K562 (cell line): ENCODE data around the gene PHF21A. TPM values are rescaled to one million over a fixed set of nuclear protein-coding genes. Genes with fewer than 3 reads are reported as not detected.

ENCODE experiments used
- ATAC-seq: fragments of 200-7000 bp; cut with Tn5 transposase; 3 replicates; pipeline ENCODE4 v1.9.1; 2020; ENCODE audit warnings: moderate library complexity
- BruUV-seq: library from RNA; stranded (reverse); fragments of 400-500 nt; replicated peaks from 2 replicates; lab custom pipeline; 2021; lab: Mats Ljungman, UMichigan
- CTCF ChIA-PET: fragments of 300-600 bp; formaldehyde crosslinking; extraction: SDS; loops from one replicate; lab custom pipeline; 2021; ENCODE audit warnings: low intra/inter-chr PET ratio; lab: Yijun Ruan, JAX
- POLR2A ChIA-PET: fragments of 300-600, 350-650 bp; sonication (Branson Sonifier 250); formaldehyde crosslinking; extraction: SDS; loops from one replicate; lab custom pipeline; 2021; ENCODE audit warnings: antibody characterized with exemption, inconsistent platforms; lab: Yijun Ruan, JAX
- DNase-seq, 4 experiments: peaks; one replicate each; pipeline versions ENCODE4 v3.0.0 to v3.0.0-alpha.2; 2011 to 2018; ENCODE audit warnings: low spot score in 3 of 4, mixed read lengths in 3 of 4; ENCODE audit errors: extremely low read depth in 1 of 4
- FAIRE-seq: peaks from 2 replicates; lab custom pipeline; 2011; peaks lifted over from hg19 to GRCh38; lab: Jason Lieb, UNC
- H2AFZ ChIP-seq: 2 replicates; pipeline ENCODE4 v1.6.0; 2011; ENCODE audit warnings: low read depth, low read length, control low read depth, inconsistent platforms
- H3K27ac ChIP-seq: fragments of 200-600 bp; 3 replicates; pipeline ENCODE4 v1.8.0; 2011; ENCODE audit warnings: low read depth, mild to moderate bottlenecking, control low read depth, inconsistent platforms, low read length, moderate library complexity, mixed read lengths; ENCODE audit errors: extremely low read depth
- H3K27me3 ChIP-seq, 2 experiments: fragments of 300-600 bp in 1 of 2; 2 replicates in 1 of 2; 3 replicates in 1 of 2; pipeline versions ENCODE4 v1.6.0 to v1.8.0; 2011; ENCODE audit warnings: inconsistent platforms in 2 of 2, low read length in 2 of 2, mild to moderate bottlenecking in 1 of 2, mixed read lengths in 1 of 2, moderate library complexity in 1 of 2; ENCODE audit not compliant: control insufficient read depth in 2 of 2, insufficient read depth in 2 of 2
- H3K36me3 ChIP-seq: fragments of 300-600 bp; 3 replicates; pipeline ENCODE4 v1.8.0; 2011; ENCODE audit warnings: mild to moderate bottlenecking, low read length, inconsistent platforms; ENCODE audit not compliant: control insufficient read depth, insufficient read depth
- H3K4me1 ChIP-seq, 2 experiments: fragments of 200-600 bp in 1 of 2; replicated peaks in 1 of 2; 2 replicates in 1 of 2; 3 replicates in 1 of 2; pipeline versions ENCODE4 v1.5.1 to v1.8.0; 2011; ENCODE audit warnings: inconsistent platforms in 2 of 2, low read length in 2 of 2, mild to moderate bottlenecking in 1 of 2, mixed read lengths in 1 of 2, moderate library complexity in 1 of 2; ENCODE audit not compliant: control insufficient read depth in 2 of 2, insufficient read depth in 2 of 2
- H3K4me2 ChIP-seq: 2 replicates; pipeline ENCODE4 v1.6.1; 2011; ENCODE audit warnings: low read length, control low read depth, inconsistent platforms, mixed read lengths; ENCODE audit not compliant: insufficient read depth
- H3K4me3 ChIP-seq: fragments of 200-600 bp; sonication (generic), shearing (Covaris generic); 2 replicates; pipeline ENCODE4 v1.5.1; 2016; ENCODE audit warnings: control low read depth, inconsistent platforms
- H3K79me2 ChIP-seq: fragments of 200-600 bp; 3 replicates; pipeline ENCODE4 v1.8.0; 2011; ENCODE audit warnings: low read length, inconsistent platforms; ENCODE audit not compliant: control insufficient read depth, insufficient read depth
- H3K9ac ChIP-seq, 2 experiments: 2 replicates each; pipeline versions ENCODE4 v1.6.0 to v1.6.1; 2011; ENCODE audit warnings: low read depth in 2 of 2, low read length in 2 of 2, control low read depth in 1 of 2, inconsistent platforms in 1 of 2, mild to moderate bottlenecking in 1 of 2, mixed read lengths in 1 of 2; ENCODE audit not compliant: insufficient read depth in 1 of 2
- H3K9me1 ChIP-seq: one replicate; pipeline ENCODE4 v1.6.0; 2011; ENCODE audit warnings: inconsistent platforms, mild to moderate bottlenecking, low read length, moderate library complexity; ENCODE audit not compliant: control insufficient read depth, insufficient read depth
- H3K9me3 ChIP-seq: replicated peaks from 2 replicates; pipeline ENCODE4 v1.5.1; 2011; ENCODE audit warnings: low read depth, low read length, inconsistent platforms; ENCODE audit not compliant: control insufficient read depth, insufficient read depth
- H4K20me1 ChIP-seq: replicated peaks from 2 replicates; pipeline ENCODE4 v1.6.1; 2011; ENCODE audit warnings: low read length, inconsistent platforms, mixed read lengths; ENCODE audit not compliant: control insufficient read depth, insufficient read depth
- AFF1 ChIP-seq, 2 experiments: fragments of 450-650 bp; IDR thresholded peaks; 2 replicates each; pipeline ENCODE4 v1.6.1; 2018; ENCODE audit warnings: mild to moderate bottlenecking in 2 of 2, low read depth in 1 of 2; ENCODE audit not compliant: partially characterized antibody in 2 of 2
- FOXK2 ChIP-seq, 2 experiments: fragments of 450-650 bp; IDR thresholded peaks in 1 of 2; conservative IDR thresholded peaks in 1 of 2; 2 replicates each; pipeline ENCODE4 v1.6.1; 2016; ENCODE audit warnings: low read depth in 2 of 2, mild to moderate bottlenecking in 1 of 2
- MYNN ChIP-seq, 2 experiments: sonication (generic); formaldehyde crosslinking in 1 of 2; IDR thresholded peaks; 2 replicates each; pipeline versions ENCODE4 v1.5.0 to v1.6.1; 2016 to 2020; ENCODE audit warnings: antibody characterized with exemption in 1 of 2, missing genetic modification reagents in 1 of 2
- PPARD ChIP-seq: fragments of 250-450 bp; sonication (Bioruptor Pico); IDR thresholded peaks from 2 replicates; pipeline ENCODE4 v1.8.0; 2022; ENCODE audit warnings: inconsistent platforms, mild to moderate bottlenecking, moderate library complexity
- SMARCE1 ChIP-seq: fragments of 450-650 bp; IDR thresholded peaks from 2 replicates; pipeline ENCODE4 v1.7.1; 2016; ENCODE audit warnings: mild to moderate bottlenecking
- TRIM24 ChIP-seq, 2 experiments: fragments of 450-650 bp; IDR thresholded peaks; 2 replicates each; pipeline ENCODE4 v1.6.1; 2016
- ZMIZ1 ChIP-seq, 2 experiments: fragments of 150-350 bp in 1 of 2; IDR thresholded peaks; 2 replicates each; pipeline ENCODE4 v1.6.1; 2012 to 2016; ENCODE audit warnings: low read depth in 2 of 2, low read length in 2 of 2, mild to moderate bottlenecking in 1 of 2, moderate library complexity in 1 of 2
- WGBS: fragments of 100-300 bp; shearing (Covaris generic); methylation state at CpG from one replicate; pipeline ENCODE4 v1.1.6; 2016; ENCODE audit warnings: low coverage, mixed read lengths; ENCODE audit not compliant: insufficient coverage; ENCODE audit errors: missing lambda C conversion rate; 5-methylcytosine and 5-hydroxymethylcytosine counted together
- in situ Hi-C: fragments of 300-500 bp; cut with MboI; formaldehyde crosslinking; loops from 4 replicates; pipeline ENCODE4 v1.15.0; 2018; ENCODE audit warnings: inconsistent platforms, mixed read lengths
- intact Hi-C: fragments of 100-400 bp; cut with micrococcal nuclease; formaldehyde crosslinking; loops from 2 replicates; pipeline ENCODE4 v1.14.2; 2022
- polyA plus RNA-seq, 8 experiments: library from polyadenylated mRNA; depleted of rRNA in 4 of 8; stranded (reverse) in 5 of 8; unstranded in 3 of 8; fragments of >200 nt; fragmentation: Nextera tagmentation in 2 of 8; fragmentation: Illumina TruSeq in 1 of 8; extraction: Ambion mirVana in 2 of 8; extraction: Trizol in 1 of 8; gene quantifications; 2 replicates each; pipeline versions ENCODE4 v1.2.1 to v1.2.3, GENCODE V29; 2011 to 2014; ENCODE audit warnings: inconsistent platforms in 1 of 8, missing spikeins in 1 of 8
- total RNA-seq, 7 experiments: library from RNA; depleted of rRNA in 6 of 7; stranded (reverse); fragments of >200 nt in 6 of 7; fragmentation: Illumina TruSeq in 2 of 7; extraction: Trizol in 2 of 7; gene quantifications; 2 replicates each; pipeline versions ENCODE4 v1.2.1 to v1.2.3, GENCODE V29; 2011 to 2021; ENCODE audit warnings: low replicate concordance in 1 of 7
- TF ChIP-seq, protein P1 (sequence below): fragments of 450-650 bp; IDR thresholded peaks from 2 replicates; pipeline ENCODE4 v1.6.1; 2017; ENCODE audit warnings: antibody characterized with exemption, mild to moderate bottlenecking

PHF21A gene
- total and polyA plus RNA-seq, 9 of the 15 experiments (the other 6 are each of a cell fraction or from before 2014, with no cell fraction given), result 1.5 to 32.4 (median 10.7) TPM

DNA sequence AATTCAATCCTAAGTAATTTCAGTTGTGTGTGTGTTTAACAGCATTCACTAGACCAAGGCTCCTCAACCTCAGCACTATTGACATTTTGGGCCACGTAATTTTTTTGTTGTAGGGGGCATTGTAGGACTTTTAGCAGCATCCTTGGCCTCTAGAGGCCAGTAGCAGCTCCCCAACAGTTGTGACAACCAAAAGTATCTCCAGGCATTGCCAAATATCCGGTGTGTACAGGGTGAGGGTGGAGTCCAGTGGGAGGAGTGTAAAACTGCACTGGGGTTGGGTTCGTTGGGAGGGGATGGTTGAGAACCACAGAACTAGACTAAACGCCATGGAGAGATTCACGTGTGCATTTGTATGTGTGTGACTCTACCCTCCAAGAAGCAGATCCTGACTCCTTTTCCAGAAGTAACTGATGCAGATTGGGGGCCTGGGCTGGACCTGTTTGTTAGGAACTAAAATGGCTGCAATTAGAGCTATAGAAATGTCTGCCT lies 5.9 kb upstream of the PHF21A start:
- peak overlapping the region; percentile 78 for H2AFZ ChIP-seq
- CTCF ChIA-PET, result no interaction called here
- peak; percentile 99 for ATAC-seq
- peak overlapping the region; percentile 54 for H3K4me2 ChIP-seq
- DNase-seq, result peak; percentile 63 to 93 (median 78)
- H3K9me3 ChIP-seq, result no peaks in the 10 kb centered on the region
- POLR2A ChIA-PET, result interaction anchor here (0.9 to 1.1 kb wide), 3 partner anchors 132 to 157 kb away, joined by 3 to 4 read pairs (median 3); no protein-coding TSS in a partner anchor
- no TSS peak for BruUV-seq
- intact Hi-C loops, result loop anchor here (1.0 kb wide), 1 partner anchor 110 kb away; no protein-coding TSS in a partner anchor
- no peaks in the 10 kb centered on the region for H3K9me1 ChIP-seq
- H3K79me2 ChIP-seq, result peaks cover 5% of the 10 kb centered on the region; the same call in 1 of the 3 replicates
- no peaks in the 10 kb centered on the region; the same call in 2 of the 3 replicates for H3K36me3 ChIP-seq
- no peak overlapping the region for H3K4me3 ChIP-seq
- no peaks in the 10 kb centered on the region for H3K27me3 ChIP-seq
- peak overlapping the region; percentile 41 for H3K27ac ChIP-seq
- FAIRE-seq, result peak; percentile 95
- H3K4me1 ChIP-seq, result peaks cover under 1 to 18% of the 10 kb centered on the region in 2 experiments; a peak in 3 of 5 replicates
- 0% methylated on average over 5 of the region's 5 CpGs for WGBS
- in situ Hi-C loops, result no loop called here
- no peaks in the 10 kb centered on the region for H4K20me1 ChIP-seq
- peak overlapping the region in 1 of 2 experiments; percentile 22; a peak in 1 of 4 replicates for H3K9ac ChIP-seq
- TF ChIP-seq, protein P1, sequence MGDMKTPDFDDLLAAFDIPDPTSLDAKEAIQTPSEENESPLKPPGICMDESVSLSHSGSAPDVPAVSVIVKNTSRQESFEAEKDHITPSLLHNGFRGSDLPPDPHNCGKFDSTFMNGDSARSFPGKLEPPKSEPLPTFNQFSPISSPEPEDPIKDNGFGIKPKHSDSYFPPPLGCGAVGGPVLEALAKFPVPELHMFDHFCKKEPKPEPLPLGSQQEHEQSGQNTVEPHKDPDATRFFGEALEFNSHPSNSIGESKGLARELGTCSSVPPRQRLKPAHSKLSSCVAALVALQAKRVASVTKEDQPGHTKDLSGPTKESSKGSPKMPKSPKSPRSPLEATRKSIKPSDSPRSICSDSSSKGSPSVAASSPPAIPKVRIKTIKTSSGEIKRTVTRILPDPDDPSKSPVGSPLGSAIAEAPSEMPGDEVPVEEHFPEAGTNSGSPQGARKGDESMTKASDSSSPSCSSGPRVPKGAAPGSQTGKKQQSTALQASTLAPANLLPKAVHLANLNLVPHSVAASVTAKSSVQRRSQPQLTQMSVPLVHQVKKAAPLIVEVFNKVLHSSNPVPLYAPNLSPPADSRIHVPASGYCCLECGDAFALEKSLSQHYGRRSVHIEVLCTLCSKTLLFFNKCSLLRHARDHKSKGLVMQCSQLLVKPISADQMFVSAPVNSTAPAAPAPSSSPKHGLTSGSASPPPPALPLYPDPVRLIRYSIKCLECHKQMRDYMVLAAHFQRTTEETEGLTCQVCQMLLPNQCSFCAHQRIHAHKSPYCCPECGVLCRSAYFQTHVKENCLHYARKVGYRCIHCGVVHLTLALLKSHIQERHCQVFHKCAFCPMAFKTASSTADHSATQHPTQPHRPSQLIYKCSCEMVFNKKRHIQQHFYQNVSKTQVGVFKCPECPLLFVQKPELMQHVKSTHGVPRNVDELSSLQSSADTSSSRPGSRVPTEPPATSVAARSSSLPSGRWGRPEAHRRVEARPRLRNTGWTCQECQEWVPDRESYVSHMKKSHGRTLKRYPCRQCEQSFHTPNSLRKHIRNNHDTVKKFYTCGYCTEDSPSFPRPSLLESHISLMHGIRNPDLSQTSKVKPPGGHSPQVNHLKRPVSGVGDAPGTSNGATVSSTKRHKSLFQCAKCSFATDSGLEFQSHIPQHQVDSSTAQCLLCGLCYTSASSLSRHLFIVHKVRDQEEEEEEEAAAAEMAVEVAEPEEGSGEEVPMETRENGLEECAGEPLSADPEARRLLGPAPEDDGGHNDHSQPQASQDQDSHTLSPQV, result peak; percentile 60
- 0 out of 2 replicates have a peak, but pooled peaks have one; percentile 28 for TF ChIP-seq SMARCE1
- TF ChIP-seq ZMIZ1 (IDR thresholded peaks at IDR 0.05; ENCODE audit: low read depth in 2 of 2, low read length in 2 of 2), result no peak
- peak; percentile 85 to 90 for TF ChIP-seq FOXK2 (conservative IDR thresholded peaks at IDR 0.05 in 1 of 2, IDR thresholded peaks at IDR 0.05 in 1 of 2; ENCODE audit: low read depth in 2 of 2)
- peak; percentile 69 for TF ChIP-seq TRIM24 (IDR thresholded peaks at IDR 0.05)
- no peak for TF ChIP-seq PPARD (CRISPR knock-in tag)
- TF ChIP-seq AFF1 (IDR thresholded peaks at IDR 0.05; ENCODE audit: low read depth in 1 of 2, partially characterized antibody in 2 of 2), result peak; percentile 43 to 51
- peak; percentile 76; the same call in 1 of the 2 replicates for TF ChIP-seq MYNN (IDR thresholded peaks at IDR 0.05)
- TF ChIP-seq MYNN (CRISPR knock-in tag; IDR thresholded peaks at IDR 0.05), result no peak
